CD4-positive, alpha-beta T cell treated with Interleukin-2 at 100 ng/mL for 4 hours (primary cell): Measurements from ENCODE around the gene NOL12.
A peak's percentile ranks its signal among the peaks of the same experiment; 100 is the strongest.

Source experiments
- DNase-seq: peaks from one replicate; pipeline ENCODE4 v3.0.0-alpha.2; 2020; ENCODE audit warnings: low spot score

Gene NOL12

DNA sequence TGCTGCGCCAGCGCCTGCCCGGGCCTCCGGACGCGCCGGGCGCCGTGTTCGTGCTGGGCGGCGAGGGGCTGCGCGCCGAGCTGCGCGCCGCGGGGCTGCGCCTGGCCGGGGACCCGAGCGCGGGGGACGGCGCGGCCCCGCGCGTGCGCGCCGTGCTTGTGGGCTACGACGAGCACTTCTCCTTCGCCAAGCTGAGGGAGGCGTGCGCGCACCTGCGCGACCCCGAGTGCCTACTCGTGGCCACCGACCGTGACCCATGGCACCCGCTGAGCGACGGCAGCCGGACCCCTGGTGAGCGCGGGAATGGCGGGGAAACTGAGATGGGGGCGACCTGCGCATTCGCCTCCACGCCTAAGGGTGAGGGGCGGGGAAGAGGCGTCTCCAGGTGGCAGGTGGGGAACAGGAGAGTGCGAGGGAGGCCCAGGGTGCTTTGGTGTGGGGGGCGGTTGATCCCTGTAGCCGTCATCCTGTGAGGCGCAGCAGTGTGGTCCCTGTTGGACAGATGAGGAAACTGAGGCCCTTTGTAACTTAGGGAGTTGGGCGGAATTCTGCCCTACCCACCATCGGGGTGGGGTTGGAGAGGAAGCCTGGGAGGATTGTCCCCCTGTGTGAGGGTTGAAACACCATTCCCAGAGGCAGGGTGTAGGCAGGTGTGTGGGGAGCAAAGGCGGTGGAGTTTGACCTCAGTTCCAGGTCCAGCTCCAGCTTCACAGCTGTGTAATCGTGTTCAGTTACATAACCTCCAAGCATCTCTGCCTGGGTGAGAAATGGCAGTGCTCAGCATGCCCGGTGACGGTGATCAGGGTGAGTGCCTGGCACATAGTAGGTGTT is 26.9 kb upstream of the NOL12 start:
- DNase-seq, result no peak

DNA sequence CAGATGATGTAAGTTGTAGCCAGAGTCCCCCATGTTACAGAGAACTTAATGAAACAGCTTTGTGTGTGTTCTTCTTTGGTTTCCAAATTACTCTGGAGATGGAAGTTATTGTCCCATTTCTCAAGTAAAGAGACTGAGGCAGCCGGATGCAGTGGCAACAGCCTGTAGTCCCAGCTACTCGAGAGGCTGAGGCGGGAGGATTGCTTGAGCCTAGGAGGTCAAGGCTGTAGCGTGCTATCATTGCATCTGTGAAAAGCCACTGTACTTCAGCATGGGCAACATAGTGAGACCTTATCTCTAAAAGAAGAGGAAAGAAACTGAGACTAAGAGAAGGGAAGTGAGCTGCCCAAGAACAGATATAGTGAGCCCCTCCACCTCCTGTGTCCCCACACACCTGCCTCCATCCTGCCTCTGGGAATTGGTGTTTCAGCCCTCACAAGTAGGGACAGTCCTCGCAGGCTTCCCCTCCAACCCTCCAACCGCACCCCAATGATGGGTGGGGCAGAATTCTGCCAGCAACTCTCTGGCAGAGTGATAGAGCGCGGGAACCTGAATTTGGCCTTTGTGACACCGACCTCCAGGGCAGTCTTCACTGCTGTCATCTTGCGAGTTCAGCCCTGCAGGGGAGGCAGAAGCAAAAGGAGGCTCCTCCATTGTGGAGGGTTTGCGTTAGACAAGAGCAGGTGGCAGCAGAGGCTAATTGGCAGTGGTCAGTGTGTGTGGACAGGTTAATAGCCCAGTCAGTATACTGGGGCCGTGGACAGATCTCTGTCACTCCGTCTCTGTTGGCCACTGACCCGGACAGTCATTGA is 26.0 kb upstream of the NOL12 start:
- no peak for DNase-seq

- no peak for DNase-seq
Measured at GRCh38 chr22:37660709-37661045, 25.5 kb upstream of the NOL12 start.

- DNase-seq, result peak; percentile 40
Measured at GRCh38 chr22:37661160-37661924, 24.8 kb upstream of the NOL12 start.

- no peak for DNase-seq
Measured at GRCh38 chr22:37662039-37662438, 24.1 kb upstream of the NOL12 start.

DNA sequence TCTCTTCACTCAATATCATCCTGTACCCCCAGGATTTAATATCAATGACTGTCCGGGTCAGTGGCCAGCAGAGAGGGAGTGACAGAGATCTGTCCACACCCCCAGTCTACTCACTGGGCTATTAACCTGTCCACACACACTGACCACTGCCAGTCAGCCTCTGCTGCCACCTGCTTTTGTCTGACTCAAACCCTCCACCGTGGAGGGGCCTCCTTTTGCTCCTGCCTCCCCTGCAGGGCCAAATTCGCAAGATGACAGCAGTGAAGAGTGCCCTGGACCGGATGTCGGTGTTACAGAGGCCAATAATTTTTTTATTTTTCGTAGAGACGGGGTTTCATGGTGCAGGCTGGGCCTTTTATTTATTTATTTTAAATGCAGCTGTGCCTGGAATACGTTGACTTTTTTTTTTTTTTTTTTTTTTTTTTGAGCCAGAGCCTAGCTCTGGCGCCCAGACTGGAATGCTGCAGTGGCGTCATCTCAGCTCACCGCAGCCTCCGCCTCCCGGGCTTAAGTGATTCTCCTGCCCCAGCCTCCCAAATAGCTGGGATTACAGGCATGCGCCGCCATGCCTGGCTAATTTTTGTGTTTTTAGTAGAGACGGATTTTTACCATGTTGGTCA is 22.5 kb upstream of the NOL12 start:
- DNase-seq, result no peak

DNA sequence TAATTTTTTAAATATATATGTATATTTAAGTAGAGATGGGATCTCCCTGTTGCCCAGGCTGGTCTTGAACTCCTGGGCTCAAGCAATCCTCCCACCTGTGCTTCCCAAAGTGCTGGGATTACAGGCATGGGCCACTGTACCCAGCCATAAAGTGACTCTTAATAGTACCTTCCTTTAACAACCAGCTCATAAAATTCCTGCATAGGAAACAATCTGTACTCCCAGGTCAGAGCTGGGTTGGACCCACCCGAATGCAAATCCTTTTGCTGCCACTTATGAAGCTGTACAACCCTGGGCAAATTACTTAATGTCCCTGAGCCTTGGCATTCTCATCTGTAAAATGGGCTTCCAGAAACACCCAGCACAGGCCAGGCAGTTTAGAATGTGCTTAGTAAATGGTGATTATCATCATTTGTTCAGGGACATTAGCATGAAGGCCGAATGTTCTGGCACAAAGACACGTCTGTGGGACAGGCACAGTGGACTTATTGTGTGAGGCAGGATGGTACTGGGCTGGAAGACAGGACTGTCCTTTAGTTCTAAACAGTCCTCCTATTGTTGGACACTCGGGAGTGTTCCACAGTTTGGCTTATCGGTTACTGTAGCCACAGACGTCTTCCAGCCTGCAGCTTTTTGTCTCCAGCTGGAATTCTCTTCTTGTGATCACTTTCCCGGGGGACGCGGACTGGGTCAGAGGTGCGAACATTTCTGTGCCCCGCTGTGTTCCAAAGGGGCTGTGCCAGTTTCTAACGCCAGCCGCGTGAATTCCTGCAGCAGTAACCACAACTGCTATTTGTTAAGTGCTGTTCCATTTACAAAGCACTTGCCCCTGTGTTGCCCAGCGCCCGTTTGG is 21.7 kb upstream of the NOL12 start:
- DNase-seq, result no peak

DNA sequence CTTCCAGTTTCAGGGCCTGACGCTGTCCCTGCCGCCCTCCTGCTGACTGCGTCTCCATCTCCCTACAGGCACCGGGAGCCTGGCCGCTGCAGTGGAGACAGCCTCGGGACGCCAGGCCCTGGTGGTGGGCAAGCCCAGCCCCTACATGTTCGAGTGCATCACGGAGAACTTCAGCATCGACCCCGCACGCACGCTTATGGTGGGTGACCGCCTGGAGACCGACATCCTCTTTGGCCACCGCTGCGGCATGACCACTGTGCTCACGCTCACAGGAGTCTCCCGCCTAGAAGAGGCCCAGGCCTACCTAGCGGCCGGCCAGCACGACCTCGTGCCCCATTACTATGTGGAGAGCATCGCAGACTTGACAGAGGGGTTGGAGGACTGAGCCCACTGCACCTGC is 20.7 kb upstream of the NOL12 start:
- no peak for DNase-seq

- no peak for DNase-seq
Measured at GRCh38 chr22:37669586-37669985, 16.6 kb upstream of the NOL12 start.

DNA sequence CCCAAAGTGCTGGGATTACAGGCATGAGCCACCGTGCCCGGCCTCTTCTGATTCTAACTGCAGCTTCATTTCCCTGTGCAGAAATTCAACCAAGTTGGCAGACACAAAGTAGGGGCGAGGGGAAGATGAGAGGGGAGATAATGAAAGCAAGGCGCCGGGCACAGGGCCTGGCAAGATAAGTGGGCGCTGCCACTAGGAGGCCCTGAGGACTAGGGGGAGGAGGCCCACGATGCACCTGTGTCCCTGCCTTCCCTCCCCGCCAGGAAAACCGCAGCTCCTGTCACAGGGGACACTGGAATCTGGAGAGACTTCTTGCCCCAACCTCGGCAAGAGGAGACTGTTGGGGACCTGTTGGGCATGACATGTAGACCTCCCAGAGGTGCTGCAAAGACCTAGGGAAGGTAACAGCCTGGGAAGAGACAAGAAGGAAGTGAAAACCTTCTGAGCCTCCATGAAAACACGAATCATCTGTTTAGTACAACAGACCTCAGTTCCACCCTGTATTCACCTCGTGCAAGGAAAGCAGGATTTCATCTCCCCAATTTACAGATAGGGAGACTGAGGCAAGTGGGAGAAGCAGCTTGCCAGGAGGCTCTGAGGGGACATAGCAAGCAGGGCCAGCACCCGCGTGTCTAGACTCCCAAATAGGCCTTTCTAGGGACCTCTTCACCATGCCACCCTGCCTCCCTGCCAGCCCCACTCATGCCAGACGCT is 13.8 kb upstream of the NOL12 start:
- no peak for DNase-seq

DNA sequence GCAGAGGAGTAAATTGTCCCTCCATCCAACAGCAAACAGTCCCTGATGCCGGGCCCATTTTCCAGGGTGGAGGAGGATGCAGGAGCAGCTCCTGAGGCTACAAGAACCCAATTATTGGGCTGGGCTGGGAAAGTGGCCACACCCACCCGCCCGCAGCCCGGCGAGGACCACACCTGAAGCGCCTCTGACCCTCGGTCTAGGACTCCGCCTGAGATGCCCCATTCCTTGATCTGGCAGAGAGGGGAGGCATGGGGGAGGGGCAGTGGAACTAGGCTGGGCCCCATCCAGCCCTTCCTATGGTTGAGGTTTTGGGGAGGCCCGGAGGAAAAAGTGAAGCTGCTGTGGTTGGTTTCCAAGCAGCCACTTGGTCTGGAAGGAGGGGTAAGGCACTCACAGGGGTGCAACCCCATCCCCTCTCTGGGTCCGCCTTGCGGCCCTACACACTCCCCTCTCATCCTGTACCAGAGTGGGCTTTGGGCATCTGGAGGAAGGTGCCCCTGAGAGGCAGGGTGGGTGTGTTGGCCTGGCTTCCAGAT is 13.2 kb upstream of the NOL12 start:
- DNase-seq, result no peak

- DNase-seq, result no peak
Measured at GRCh38 chr22:37674248-37674647, 11.9 kb upstream of the NOL12 start.

GRCh38 chr22:37674951-37675929 is 10.9 kb upstream of the NOL12 start, which contains the start of gene LGALS1:
TSS of gene LGALS1 (plus strand) at chr22:37675636. CDS start at chr22:37675703, 67 bp downstream.
- DNase-seq, result peak; percentile 65

- DNase-seq, result peak; percentile 22
Measured at GRCh38 chr22:37675930-37676735, 10.0 kb upstream of the NOL12 start.

GRCh38 chr22:37676736-37677492 is 9.2 kb upstream of the NOL12 start:
- DNase-seq, result peak; percentile 95

- DNase-seq, result no peak
Measured at GRCh38 chr22:37677493-37677974, 8.6 kb upstream of the NOL12 start.

DNA sequence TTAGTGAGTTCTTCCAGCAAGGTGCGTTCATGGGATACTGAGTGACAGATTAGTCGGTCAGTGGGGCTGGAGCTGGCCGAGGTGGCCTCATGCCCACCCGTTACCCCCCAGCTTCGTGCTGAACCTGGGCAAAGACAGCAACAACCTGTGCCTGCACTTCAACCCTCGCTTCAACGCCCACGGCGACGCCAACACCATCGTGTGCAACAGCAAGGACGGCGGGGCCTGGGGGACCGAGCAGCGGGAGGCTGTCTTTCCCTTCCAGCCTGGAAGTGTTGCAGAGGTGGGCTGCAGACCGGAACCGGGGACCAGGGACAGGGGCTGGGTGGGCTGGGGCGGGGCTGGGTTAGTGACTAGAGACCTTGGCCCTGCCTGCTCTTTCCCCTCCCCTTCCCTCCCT is 7.8 kb upstream of the NOL12 start:
- no peak for DNase-seq
